Measurements from ENCODE around the gene MTHFD1L. TPM values are rescaled to one million over a fixed set of nuclear protein-coding genes. Genes with fewer than 3 reads are reported as not detected.

MTHFD1L gene
- total and polyA plus RNA-seq, 2 of the 8 experiments (the other 6 are each of a cell fraction or from before 2014, with no cell fraction given), result 29.2 to 105 TPM

DNA sequence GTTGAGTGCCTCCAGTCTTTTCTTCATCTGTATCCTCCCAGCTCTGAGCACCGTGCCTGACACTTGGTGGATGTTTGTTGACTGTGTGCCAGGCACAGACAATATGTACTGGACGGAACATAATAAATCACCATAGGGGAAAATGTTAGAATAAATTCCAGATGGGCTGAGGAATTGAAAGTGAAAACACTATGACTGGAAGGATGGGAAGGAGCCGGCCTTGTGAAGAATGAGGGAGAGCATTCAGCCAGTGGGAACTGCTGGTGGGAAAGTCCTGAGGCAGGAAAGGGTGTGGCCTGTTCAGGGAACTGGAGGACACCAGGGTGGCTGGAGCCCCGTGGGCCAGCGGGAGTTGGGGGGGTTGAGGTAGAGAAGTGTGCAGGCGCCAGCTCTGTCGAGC lies 75.4 kb downstream of the MTHFD1L start:
- WGBS, 2 experiments (ENCODE audit: extremely low coverage in 1 of 2, insufficient coverage in 1 of 2, insufficient read length in 1 of 2, insufficient replicate concordance in 2 of 2, low coverage in 1 of 2, low lambda C conversion rate in 2 of 2, missing lambda C conversion rate in 1 of 2), result 98% methylated on average over 7 of the region's 7 CpGs; no CpG with 5 or more reads in 1 of the 2 experiments
- Histone ChIP-seq H2BK120ac (replicated peaks; ENCODE audit: low read depth, low read length) (no peak overlapping the region), H4K5ac (ENCODE audit: insufficient read length, low read depth, low read length) (no peak overlapping the region), H2BK20ac (ENCODE audit: low read length) (no peak overlapping the region), H3K14ac (ENCODE audit: insufficient read length) (no peak overlapping the region), H3K27ac (ENCODE audit: low read depth, low read length) (no peak overlapping the region), H3K9me3 (ENCODE audit: insufficient read depth in 2 of 2, low read depth in 1 of 2, low read length in 1 of 2) (no peaks in the 10 kb centered on the region), H3K9ac (replicated peaks in 1 of 4; ENCODE audit: extremely low read depth in 1 of 4, low read depth in 3 of 4, low read length in 3 of 4) (no peak overlapping the region), H4K20me1 (replicated peaks in 1 of 2; ENCODE audit: control insufficient read depth in 1 of 2, insufficient read depth in 2 of 2, low read length in 2 of 2) (peaks cover 0 to 3% of the 10 kb centered on the region in 2 experiments), H3K23me2 (ENCODE audit: low read depth, low read length) (no peaks in the 10 kb centered on the region), H3K79me1 (ENCODE audit: low read depth, low read length) (peaks cover 2% of the 10 kb centered on the region; the same call in 1 of the 2 replicates), H2BK15ac (ENCODE audit: low read length) (no peak overlapping the region), H4K91ac (replicated peaks; ENCODE audit: insufficient read length, low read length) (no peak overlapping the region), H3K56ac (replicated peaks; ENCODE audit: insufficient read length, low read depth, low read length) (no peak overlapping the region), H3K4ac (replicated peaks; ENCODE audit: insufficient read length, low read depth, low read length) (no peak overlapping the region), H3K23ac (ENCODE audit: insufficient read length) (no peak overlapping the region), H3K4me2 (ENCODE audit: insufficient read depth in 1 of 2, low read depth in 2 of 2, low read length in 2 of 2) (no peak overlapping the region), H2BK5ac (ENCODE audit: low read depth, low read length) (no peak overlapping the region), H3K27me3 (replicated peaks in 1 of 4; ENCODE audit: control insufficient read depth in 3 of 4, extremely low read depth in 1 of 4, insufficient read depth in 3 of 4, low read length in 3 of 4) (0 out of 7 replicates have a peak, but pooled peaks cover 0 to 2% (median 0%) of the 10 kb centered on the region in 4 experiments), H4K8ac (ENCODE audit: extremely low read depth, insufficient read depth, low read length) (no peak overlapping the region), H2BK12ac (ENCODE audit: low read depth, low read length) (no peak overlapping the region), H3K18ac (ENCODE audit: extremely low read depth, low read length) (no peak overlapping the region), H3K4me1 (replicated peaks in 1 of 4; ENCODE audit: control insufficient read depth in 3 of 4, insufficient read depth in 4 of 4, low read length in 3 of 4) (no peaks in the 10 kb centered on the region), H3K36me3 (ENCODE audit: control insufficient read depth in 2 of 4, insufficient read depth in 4 of 4, low read length in 3 of 4) (peaks cover 6 to 48% (median 18%) of the 10 kb centered on the region in 4 experiments; a peak in 7 of 8 replicates), H2AK5ac (ENCODE audit: low read depth, low read length) (no peak overlapping the region), H2AFZ (ENCODE audit: low read length) (no peak overlapping the region), H3K79me2 (ENCODE audit: control insufficient read depth in 1 of 2, insufficient read depth in 2 of 2, low read length in 2 of 2) (no peaks in the 10 kb centered on the region), H3K4me3 (ENCODE audit: extremely low read depth in 1 of 4, insufficient read depth in 2 of 4, low read depth in 3 of 4, low read length in 4 of 4) (no peak overlapping the region)
- POLR2A ChIA-PET (ENCODE audit: partially characterized antibody), result no interaction called here
- CTCF ChIA-PET (ENCODE audit: partially characterized antibody), result interaction anchor here (1.0 kb wide), 1 partner anchor 12 kb away, joined by 4 read pairs; no protein-coding TSS in a partner anchor
- FAIRE-seq (no peak), DNase-seq (ENCODE audit: low read depth in 1 of 2, low spot score in 2 of 2) (no peak)
- TF ChIP-seq HDAC6 (IDR thresholded peaks at IDR 0.05; ENCODE audit: low read depth, low read length), result no peak
- TF ChIP-seq NANOG (IDR thresholded peaks at IDR 0.05; ENCODE audit: insufficient read depth, low read depth, low read length, poor library complexity, severe bottlenecking), result no peak
- TF ChIP-seq MAX (IDR thresholded peaks at IDR 0.05), result no peak
- TF ChIP-seq BCL11A (IDR thresholded peaks at IDR 0.05; ENCODE audit: low read depth in 2 of 2, low read length in 2 of 2), result no peak
- no peak for TF ChIP-seq SP2 (IDR thresholded peaks at IDR 0.05; ENCODE audit: low read length)
- TF ChIP-seq ASH2L (IDR thresholded peaks at IDR 0.05; ENCODE audit: low read length), result no peak
- no peak for TF ChIP-seq RXRA (IDR thresholded peaks at IDR 0.05; ENCODE audit: insufficient read depth, low read depth, low read length)
- TF ChIP-seq SP1 (IDR thresholded peaks at IDR 0.05; ENCODE audit: low read depth, low read length), result no peak
- TF ChIP-seq BACH1 (IDR thresholded peaks at IDR 0.05; ENCODE audit: low read length), result no peak
- no peak for TF ChIP-seq TBP (IDR thresholded peaks at IDR 0.05; ENCODE audit: low read depth, low read length)

All from H1 (cell line).